Suprapubic skin (tissue), 4 donors: Measurements from ENCODE around the gene FKBP15. TPM values are rescaled to one million over a fixed set of nuclear protein-coding genes. Genes with fewer than 3 reads are reported as not detected.
"Not testable (repeated sequence)": the region's sequence is repeated elsewhere in the genome, so short reads cannot be mapped to it uniquely, and the experiment has no call there.

Experiments used
- DNase-seq, 2 donors: peaks; one replicate each; pipeline ENCODE4 v3.0.0-alpha.2; 2019; ENCODE audit warnings: low spot score in 2 of 2
- H3K27ac ChIP-seq: fragments of 200-600 bp; sonication (generic); one replicate; pipeline ENCODE4 v1.5.1; 2019
- H3K27me3 ChIP-seq: fragments of 200-600 bp; sonication (generic); one replicate; pipeline ENCODE4 v1.5.1; 2019
- H3K36me3 ChIP-seq: fragments of 200-600 bp; sonication (generic); one replicate; pipeline ENCODE4 v1.5.1; 2019
- H3K4me1 ChIP-seq: fragments of 200-600 bp; sonication (generic); one replicate; pipeline ENCODE4 v1.5.1; 2019
- H3K4me3 ChIP-seq: fragments of 200-600 bp; sonication (generic); one replicate; pipeline ENCODE4 v1.5.1; 2019; ENCODE audit warnings: mild to moderate bottlenecking
- H3K9me3 ChIP-seq: fragments of 200-600 bp; sonication (generic); one replicate; pipeline ENCODE4 v1.5.1; 2019
- EP300 ChIP-seq: sonication (generic); formaldehyde crosslinking; IDR thresholded peaks from one replicate; pipeline ENCODE4 v1.6.1; 2017; ENCODE audit warnings: antibody characterized with exemption
- POLR2A ChIP-seq, 2 donors: fragments of 450-650 bp; IDR thresholded peaks; one replicate each; pipeline ENCODE4 v1.6.1; 2017; ENCODE audit warnings: antibody characterized with exemption in 2 of 2, mild to moderate bottlenecking in 2 of 2, moderate library complexity in 2 of 2
- POLR2AphosphoS5 ChIP-seq, 3 donors: sonication (generic); formaldehyde crosslinking; IDR thresholded peaks; one replicate each; pipeline ENCODE4 v1.6.1; 2017; ENCODE audit warnings: antibody characterized with exemption in 3 of 3
- WGBS: methylation state at CpG from one replicate; pipeline ENCODE4 v1.1.5; 2018; 5-methylcytosine and 5-hydroxymethylcytosine counted together
- total RNA-seq, 4 donors: library from RNA; depleted of rRNA; stranded (reverse); fragments of >200 nt; gene quantifications; one replicate each; pipeline ENCODE4 v1.1.0, GENCODE V29; 2016
- TF ChIP-seq, protein P1 (sequence below), 2 donors: fragments of 200-600 bp in 1 of 2; fragments of 450-650 bp in 1 of 2; sonication (generic) in 1 of 2; IDR thresholded peaks; one replicate each; pipeline ENCODE4 v1.5.1; 2016 to 2019; ENCODE audit warnings: antibody characterized with exemption in 2 of 2, mild to moderate bottlenecking in 1 of 2, moderate library complexity in 1 of 2

FKBP15 gene
- total RNA-seq, 4 donors from 2014 or later, result 26.2 to 45.7 (median 30.5) TPM

DNA sequence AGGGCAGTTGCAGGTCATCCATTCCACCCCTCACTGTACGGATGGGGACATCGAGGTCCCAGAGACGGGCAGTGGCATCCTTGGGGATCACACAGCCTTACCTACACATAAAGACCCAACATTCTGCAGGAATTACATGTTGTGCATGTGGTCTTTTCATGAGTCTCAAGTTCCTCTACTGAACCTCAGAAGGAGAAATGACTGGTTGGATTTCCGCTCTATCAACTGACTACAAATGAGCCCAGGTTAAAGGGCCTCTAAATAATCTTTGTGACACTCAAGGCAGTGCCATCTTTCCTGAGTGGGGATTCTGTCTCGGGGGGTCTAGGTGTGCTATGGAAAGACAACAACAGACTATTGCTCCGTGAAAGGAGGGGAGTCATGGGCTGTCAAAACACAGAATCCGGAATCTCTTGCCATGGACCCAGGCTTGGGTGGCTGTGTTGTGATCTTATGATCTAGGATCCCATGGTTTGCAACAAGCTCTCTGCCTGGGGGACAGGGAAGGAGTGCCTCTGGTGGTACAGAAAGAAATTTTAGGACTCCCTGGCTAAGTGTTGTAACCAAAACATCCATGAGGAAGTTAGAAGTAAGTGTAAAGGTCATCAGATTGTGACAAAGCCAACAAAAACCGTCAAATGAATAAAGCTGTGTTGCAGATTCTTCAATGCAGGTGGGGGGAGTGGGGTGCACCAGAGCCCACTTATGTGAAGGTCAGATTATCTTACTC, 72.1 kb downstream of the FKBP15 start:
- WGBS, result 94% methylated on average over 8 of the region's 8 CpGs
- Histone ChIP-seq H3K4me1 (peaks cover 33% of the 10 kb centered on the region), H3K9me3 (no peaks in the 10 kb centered on the region), H3K4me3 (no peak overlapping the region), H3K27me3 (no peaks in the 10 kb centered on the region), H3K36me3 (no peaks in the 10 kb centered on the region), H3K27ac (no peak overlapping the region)
- TF ChIP-seq, protein P1, sequence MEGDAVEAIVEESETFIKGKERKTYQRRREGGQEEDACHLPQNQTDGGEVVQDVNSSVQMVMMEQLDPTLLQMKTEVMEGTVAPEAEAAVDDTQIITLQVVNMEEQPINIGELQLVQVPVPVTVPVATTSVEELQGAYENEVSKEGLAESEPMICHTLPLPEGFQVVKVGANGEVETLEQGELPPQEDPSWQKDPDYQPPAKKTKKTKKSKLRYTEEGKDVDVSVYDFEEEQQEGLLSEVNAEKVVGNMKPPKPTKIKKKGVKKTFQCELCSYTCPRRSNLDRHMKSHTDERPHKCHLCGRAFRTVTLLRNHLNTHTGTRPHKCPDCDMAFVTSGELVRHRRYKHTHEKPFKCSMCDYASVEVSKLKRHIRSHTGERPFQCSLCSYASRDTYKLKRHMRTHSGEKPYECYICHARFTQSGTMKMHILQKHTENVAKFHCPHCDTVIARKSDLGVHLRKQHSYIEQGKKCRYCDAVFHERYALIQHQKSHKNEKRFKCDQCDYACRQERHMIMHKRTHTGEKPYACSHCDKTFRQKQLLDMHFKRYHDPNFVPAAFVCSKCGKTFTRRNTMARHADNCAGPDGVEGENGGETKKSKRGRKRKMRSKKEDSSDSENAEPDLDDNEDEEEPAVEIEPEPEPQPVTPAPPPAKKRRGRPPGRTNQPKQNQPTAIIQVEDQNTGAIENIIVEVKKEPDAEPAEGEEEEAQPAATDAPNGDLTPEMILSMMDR (IDR thresholded peaks at IDR 0.05), result no peak
- TF ChIP-seq EP300, result no peak
- no peak for TF ChIP-seq POLR2AphosphoS5 (IDR thresholded peaks at IDR 0.05)
- TF ChIP-seq POLR2A (IDR thresholded peaks at IDR 0.05), result no peak
- DNase-seq, result no peak

- H3K27ac ChIP-seq, result no peak overlapping the region
- H3K4me3 ChIP-seq, result no peak overlapping the region
- no peak for DNase-seq
- H3K4me1 ChIP-seq, result peaks cover 29% of the 10 kb centered on the region
- WGBS, result 85% methylated on average over 6 of the region's 6 CpGs
- H3K27me3 ChIP-seq, result no peaks in the 10 kb centered on the region
- no peaks in the 10 kb centered on the region for H3K36me3 ChIP-seq
- no peaks in the 10 kb centered on the region for H3K9me3 ChIP-seq
- no peak for TF ChIP-seq EP300
- no peak for TF ChIP-seq POLR2AphosphoS5 (IDR thresholded peaks at IDR 0.05)
- TF ChIP-seq, protein P1 (IDR thresholded peaks at IDR 0.05), result no peak
Measured at GRCh38 chr9:113148372-113148705, 72.7 kb downstream of the FKBP15 start.

- 58% methylated on average over 5 of the region's 5 CpGs for WGBS
- TF ChIP-seq, protein P1 (IDR thresholded peaks at IDR 0.05), result no peak
- TF ChIP-seq EP300, result no peak
- TF ChIP-seq POLR2A (IDR thresholded peaks at IDR 0.05), result no peak
- TF ChIP-seq POLR2AphosphoS5 (IDR thresholded peaks at IDR 0.05), result no peak
- Histone ChIP-seq H3K4me1 (peaks cover 3% of the 10 kb centered on the region), H3K27ac (no peak overlapping the region), H3K9me3 (no peaks in the 10 kb centered on the region), H3K36me3 (no peaks in the 10 kb centered on the region), H3K27me3 (no peaks in the 10 kb centered on the region), H3K4me3 (no peak overlapping the region)
- no peak for DNase-seq
Measured at GRCh38 chr9:113143432-113144227, 77.4 kb downstream of the FKBP15 start.

GRCh38 chr9:113140896-113141295, 80.2 kb downstream of the FKBP15 start:
- not testable (repeated sequence) for H3K36me3 ChIP-seq

DNA sequence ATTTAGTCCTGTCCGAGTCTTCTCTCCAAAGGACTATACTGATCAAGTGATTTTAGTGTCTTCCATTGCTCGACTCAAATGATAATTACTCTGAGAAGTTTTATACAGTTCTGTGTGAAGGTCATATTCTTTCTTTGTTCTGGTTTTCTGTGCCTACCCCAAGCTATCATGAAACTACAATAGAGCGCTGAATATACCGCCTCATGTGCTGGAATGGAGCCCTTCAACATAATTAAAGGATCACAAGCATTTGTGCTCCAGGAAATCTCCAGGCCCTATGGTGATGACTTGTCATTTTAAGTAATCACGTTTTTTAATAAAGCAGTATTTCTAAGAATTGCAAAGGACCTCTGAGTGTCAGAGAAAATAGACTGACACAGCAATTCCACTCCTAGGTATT, 81.1 kb downstream of the FKBP15 start:
- no peak for DNase-seq

More at GRCh38 chr9:113140896-113141295, 80.2 kb downstream of the FKBP15 start:
- not testable (repeated sequence) for H3K27me3 ChIP-seq, H3K9me3 ChIP-seq, H3K4me1 ChIP-seq, DNase-seq, H3K27ac ChIP-seq, H3K4me3 ChIP-seq
- 93% methylated on average over 9 of the region's 9 CpGs for WGBS

More for the DNA sequence above, 81.1 kb downstream of the FKBP15 start:
- Histone ChIP-seq H3K36me3 (no peaks in the 10 kb centered on the region), H3K27me3 (no peaks in the 10 kb centered on the region), H3K4me1 (peaks cover 3% of the 10 kb centered on the region), H3K4me3 (no peak overlapping the region), H3K27ac (no peak overlapping the region), H3K9me3 (no peaks in the 10 kb centered on the region)
- TF ChIP-seq POLR2AphosphoS5 (IDR thresholded peaks at IDR 0.05) (no peak), EP300 (no peak), POLR2A (IDR thresholded peaks at IDR 0.05) (no peak)
- TF ChIP-seq, protein P1 (IDR thresholded peaks at IDR 0.05), result no peak
- WGBS, result 72% methylated on average over 5 of the region's 5 CpGs
